Camera-type eye (tissue), 1 donor: Measurements from ENCODE around the gene UBTFL1. TPM values are rescaled to one million over a fixed set of nuclear protein-coding genes. Genes with fewer than 3 reads are reported as not detected.

Experiments used
- total RNA-seq: library from RNA; depleted of rRNA; stranded (reverse); fragments of >200 nt; gene quantifications from one replicate; pipeline ENCODE4 v1.2.3, GENCODE V29; 2014

The UBTFL1 gene
- total RNA-seq = not detected

GRCh38 chr11:90085650-90086049, at the start of gene UBTFL1:
Gene UBTFL1 (plus strand): TSS chr11:90085950. CDS start chr11:90085950, 0 bp downstream.

DNA sequence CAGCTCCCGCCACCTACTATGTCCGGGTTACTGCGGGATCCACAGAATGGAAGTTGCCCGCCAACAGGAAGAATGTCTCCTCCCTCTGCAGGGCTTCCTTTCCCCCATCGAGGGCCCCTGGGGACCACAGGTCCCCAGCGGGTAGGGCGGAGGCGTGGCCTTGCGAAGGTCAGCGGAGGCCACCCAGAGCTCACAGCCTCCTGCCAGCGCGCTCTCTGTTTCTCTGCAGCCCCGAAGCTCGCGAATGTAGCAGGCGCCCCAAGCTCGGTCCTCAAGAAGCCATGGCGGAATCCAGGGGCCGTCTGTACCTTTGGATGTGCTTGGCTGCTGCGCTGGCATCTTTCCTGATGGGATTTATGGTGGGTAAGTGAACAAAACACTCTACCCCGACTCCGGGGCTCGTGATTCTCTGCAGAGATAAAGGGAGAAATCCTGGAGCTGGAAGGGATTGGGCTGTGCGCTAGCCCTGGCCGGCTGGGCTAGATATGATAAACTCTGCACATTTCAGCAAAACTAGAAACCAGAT, 48.8 kb downstream of the UBTFL1 start, which contains the start of gene NAALAD2:
Gene NAALAD2 (plus strand): TSS at position 186 of the 526 bp plus-strand sequence. CDS start 96 bp downstream, at position 282.

Other genes with a start within 250 kb of the UBTFL1 start
- gene TRIM64B, start 207.5 kb upstream of the UBTFL1 start, total RNA-seq = not detected
- gene TRIM49D1, start 163.7 kb upstream of the UBTFL1 start, total RNA-seq = not detected
- not detected for gene TRIM49D2, start 161.9 kb upstream of the UBTFL1 start, total RNA-seq
- not detected for gene TRIM64, start 119.9 kb upstream of the UBTFL1 start, total RNA-seq
- gene TRIM49C, start 54.8 kb upstream of the UBTFL1 start, total RNA-seq = not detected
- gene NAALAD2, start 48.7 kb downstream of the UBTFL1 start, total RNA-seq = 29.7 TPM
- 82.8 TPM for gene CHORDC1, start 137.1 kb downstream of the UBTFL1 start, total RNA-seq